Measurements from ENCODE around the gene RAB11B. TPM values are rescaled to one million over a fixed set of nuclear protein-coding genes. Genes with fewer than 3 reads are reported as not detected.

Gene RAB11B
- total and polyA plus RNA-seq, 2 of the 13 experiments (the other 11 are each of a cell fraction or from before 2014, with no cell fraction given): 6.0 to 28.4 TPM

- TF ChIP-seq ZNF687 (CRISPR knock-in tag; IDR thresholded peaks at IDR 0.05): peak; percentile 67
- TF ChIP-seq ZBTB7B (CRISPR knock-in tag; IDR thresholded peaks at IDR 0.05): peak; percentile 40; the same call in 1 of the 2 replicates
- no peak for TF ChIP-seq ZGPAT (CRISPR knock-in tag; IDR thresholded peaks at IDR 0.05)
- TF ChIP-seq GABPB1 (CRISPR knock-in tag; IDR thresholded peaks at IDR 0.05): peak; percentile 63; the same call in 1 of the 2 replicates
- TF ChIP-seq ZNF235 (CRISPR knock-in tag; IDR thresholded peaks at IDR 0.05; ENCODE audit: borderline replicate concordance): 0 out of 2 replicates have a peak, but pooled peaks have one; percentile 39
- TF ChIP-seq ZMAT5 (CRISPR knock-in tag; IDR thresholded peaks at IDR 0.05; ENCODE audit: borderline replicate concordance, low read depth): no peak
- TF ChIP-seq TBX2 (CRISPR knock-in tag; IDR thresholded peaks at IDR 0.05; ENCODE audit: borderline replicate concordance): peak; percentile 50; the same call in 1 of the 2 replicates
- no peak for TF ChIP-seq ZFP36L2 (CRISPR knock-in tag; IDR thresholded peaks at IDR 0.05)
- TF ChIP-seq TEAD3 (CRISPR knock-in tag; optimal IDR thresholded peaks at IDR 0.05; ENCODE audit: borderline replicate concordance): peak; percentile 99
- TF ChIP-seq MAZ (IDR thresholded peaks at IDR 0.05; ENCODE audit: borderline replicate concordance, low read depth, low read length): no peak
- TF ChIP-seq MAZ (CRISPR knock-in tag; IDR thresholded peaks at IDR 0.05; ENCODE audit: low read depth): 0 out of 2 replicates have a peak, but pooled peaks have one; percentile 24
- TF ChIP-seq SP5 (CRISPR knock-in tag; IDR thresholded peaks at IDR 0.05; ENCODE audit: borderline replicate concordance, low read depth): peak; percentile 55; the same call in 1 of the 2 replicates
- peak; percentile 45; the same call in 1 of the 2 replicates for TF ChIP-seq SAP130 (CRISPR knock-in tag; IDR thresholded peaks at IDR 0.05; ENCODE audit: low read depth)
- 0 out of 2 replicates have a peak, but pooled peaks have one; percentile 23 for TF ChIP-seq HNF1B (CRISPR knock-in tag; IDR thresholded peaks at IDR 0.05)
- peak; percentile 96 for TF ChIP-seq ZSCAN25 (CRISPR knock-in tag; IDR thresholded peaks at IDR 0.05)
- TF ChIP-seq HOXA3 (CRISPR knock-in tag; IDR thresholded peaks at IDR 0.05): peak; percentile 37; the same call in 1 of the 2 replicates
- TF ChIP-seq ZFYVE20 (CRISPR knock-in tag; IDR thresholded peaks at IDR 0.05; ENCODE audit: borderline replicate concordance, low read depth): no peak
- no peak for TF ChIP-seq ZNF343 (CRISPR knock-in tag; IDR thresholded peaks at IDR 0.05)
- 0 out of 2 replicates have a peak, but pooled peaks have one; percentile 53 for TF ChIP-seq BORCS8-MEF2B (CRISPR knock-in tag; IDR thresholded peaks at IDR 0.05)
- peak; percentile 53; the same call in 1 of the 2 replicates for TF ChIP-seq CREB1 (IDR thresholded peaks at IDR 0.05)
- TF ChIP-seq CREB1 (CRISPR knock-in tag; IDR thresholded peaks at IDR 0.05): no peak
- peak; percentile 97 for TF ChIP-seq NFYB (CRISPR knock-in tag; IDR thresholded peaks at IDR 0.05)
- 0 out of 2 replicates have a peak, but pooled peaks have one; percentile 54 for TF ChIP-seq ZMYM2 (CRISPR knock-in tag; IDR thresholded peaks at IDR 0.05)
These were observed 47.3 kb upstream of the RAB11B start, which contains the start of gene KANK3 (continued) for GRCh38 chr19:8342684-8343482.
